Large intestine (tissue), 3 donors: Measurements from ENCODE around the gene MTSS2. TPM values are rescaled to one million over a fixed set of nuclear protein-coding genes. Genes with fewer than 3 reads are reported as not detected.

Experiments
- DNase-seq, 2 donors: peaks; one replicate each; pipeline versions ENCODE4 v3.0.0 to v3.0.0-alpha.2; 2013
- H3K27ac ChIP-seq: one replicate; pipeline ENCODE4 v1.5.1; 2013; ENCODE audit warnings: low read length
- H3K27me3 ChIP-seq: 2 replicates; pipeline ENCODE4 v1.6.1; 2013; ENCODE audit warnings: low read length; ENCODE audit not compliant: control insufficient read depth, insufficient read depth
- H3K36me3 ChIP-seq: 2 replicates; pipeline ENCODE4 v1.6.1; 2013; ENCODE audit warnings: low read length; ENCODE audit not compliant: control insufficient read depth, insufficient read depth
- H3K4me1 ChIP-seq: one replicate; pipeline ENCODE4 v1.6.1; 2013; ENCODE audit warnings: low read length; ENCODE audit not compliant: control insufficient read depth, insufficient read depth
- H3K4me3 ChIP-seq: one replicate; pipeline ENCODE4 v1.5.1; 2013; ENCODE audit warnings: low read length
- H3K9me3 ChIP-seq: one replicate; pipeline ENCODE4 v1.6.1; 2013; ENCODE audit warnings: mild to moderate bottlenecking, low read depth, low read length, moderate library complexity; ENCODE audit not compliant: control insufficient read depth
- WGBS: methylation state at CpG from one replicate; pipeline ENCODE4 v1.1.5; 2013; ENCODE audit warnings: low lambda C conversion rate; ENCODE audit not compliant: insufficient coverage; 5-methylcytosine and 5-hydroxymethylcytosine counted together
- polyA plus RNA-seq: library from polyadenylated mRNA; unstranded; fragments of 120-200 nt; gene quantifications from one replicate; pipeline ENCODE4 v1.2.1, GENCODE V29; 2013

MTSS2 gene
- polyA plus RNA-seq, 1 donor = 27.1 TPM

DNA sequence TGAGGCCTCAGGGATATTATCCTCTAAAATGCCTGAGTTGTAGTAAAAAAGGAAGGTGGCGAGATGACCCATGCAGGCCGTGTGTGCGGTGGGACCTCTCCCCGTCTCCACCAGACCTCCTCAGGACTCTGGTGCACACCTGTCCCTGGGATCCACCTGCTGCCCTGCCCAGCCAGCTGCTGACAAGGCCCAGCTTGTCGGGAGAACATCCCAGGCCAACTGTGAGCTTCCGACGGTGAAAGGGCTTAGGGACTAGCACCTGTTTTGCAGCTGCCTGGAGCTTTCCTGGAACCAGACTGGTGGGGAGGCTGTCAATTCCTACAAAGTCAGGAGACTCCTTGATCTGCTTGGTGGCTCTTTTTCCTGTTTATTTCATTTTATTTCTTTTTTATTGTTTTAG is 27.9 kb downstream of the MTSS2 start:
- H3K27me3 ChIP-seq = no peaks in the 10 kb centered on the region
- no peak for DNase-seq
- H3K4me3 ChIP-seq = no peak overlapping the region
- H3K36me3 ChIP-seq = peaks cover 26% of the 10 kb centered on the region
- WGBS = no CpG with 5 or more reads among the region's 7 CpGs
- H3K9me3 ChIP-seq = no peaks in the 10 kb centered on the region
- H3K27ac ChIP-seq = no peak overlapping the region
- H3K4me1 ChIP-seq = no peaks in the 10 kb centered on the region

DNA sequence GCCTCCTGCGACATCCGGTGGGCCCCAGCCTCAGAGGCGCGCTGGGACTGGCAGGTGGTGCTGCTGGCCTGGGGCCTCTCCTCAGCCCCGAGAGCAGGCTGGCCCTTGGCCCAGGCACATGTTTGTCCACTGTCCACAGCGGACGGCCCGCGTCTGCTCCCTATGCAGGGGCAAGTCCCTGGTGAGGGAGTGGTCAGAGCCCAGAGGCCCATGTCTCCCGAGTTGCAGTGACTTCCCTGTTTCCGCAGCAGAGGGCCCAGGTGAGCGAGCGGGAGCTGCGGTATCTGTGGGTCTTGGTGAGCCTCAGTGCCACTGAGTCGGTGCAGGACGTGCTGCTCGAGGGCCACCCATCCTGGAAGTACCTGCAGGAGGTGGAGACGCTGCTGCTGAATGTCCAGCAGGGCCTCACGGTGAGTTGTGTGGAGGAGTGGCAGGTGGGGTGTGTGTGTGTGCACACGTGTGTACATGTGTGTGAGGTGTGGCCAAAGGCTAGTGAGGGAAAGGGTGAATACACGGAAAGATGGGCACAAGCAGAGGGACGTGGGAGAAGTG is 29.1 kb downstream of the MTSS2 start:
- H3K27ac ChIP-seq = no peak overlapping the region
- H3K4me3 ChIP-seq = no peak overlapping the region
- no peaks in the 10 kb centered on the region for H3K9me3 ChIP-seq
- DNase-seq = no peak
- no peaks in the 10 kb centered on the region for H3K27me3 ChIP-seq
- peaks cover 18% of the 10 kb centered on the region for H3K36me3 ChIP-seq
- H3K4me1 ChIP-seq = no peaks in the 10 kb centered on the region
- WGBS = no CpG with 5 or more reads among the region's 22 CpGs

DNA sequence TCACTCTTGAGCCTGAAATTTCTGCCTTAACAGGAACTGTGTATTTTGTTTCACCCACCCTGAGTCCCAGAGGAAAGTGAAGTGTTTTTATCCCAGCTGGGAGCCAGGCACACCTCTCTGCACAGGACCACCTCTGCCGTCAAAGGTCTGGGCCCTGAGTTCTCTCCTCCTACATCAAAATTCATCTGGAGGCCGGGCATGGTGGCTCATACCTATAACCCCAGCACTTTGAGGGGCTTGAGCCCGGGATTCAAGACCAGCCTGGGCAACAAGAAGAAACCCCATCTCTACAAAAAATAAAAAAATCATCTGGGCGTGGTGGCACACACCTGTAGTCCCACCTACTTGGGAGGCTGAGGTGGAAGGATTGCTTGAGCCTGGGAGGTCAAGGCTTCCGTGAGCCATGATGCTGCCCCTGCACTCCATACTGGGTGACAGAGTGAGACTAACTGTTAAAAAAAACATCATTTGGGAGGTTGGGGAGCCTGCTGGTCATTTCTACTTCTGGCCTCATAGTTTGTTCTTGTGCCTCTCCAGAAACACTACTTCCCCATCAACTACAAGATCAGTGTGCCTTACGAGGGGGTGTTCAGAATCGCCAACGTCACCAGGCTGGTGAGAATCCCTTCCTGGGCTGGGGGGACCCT is 29.7 kb downstream of the MTSS2 start:
- Histone ChIP-seq H3K27ac (no peak overlapping the region), H3K36me3 (peaks cover 17% of the 10 kb centered on the region), H3K4me3 (no peak overlapping the region), H3K9me3 (no peaks in the 10 kb centered on the region), H3K27me3 (no peaks in the 10 kb centered on the region), H3K4me1 (no peaks in the 10 kb centered on the region)
- WGBS = no CpG with 5 or more reads among the region's 8 CpGs
- no peak for DNase-seq

DNA sequence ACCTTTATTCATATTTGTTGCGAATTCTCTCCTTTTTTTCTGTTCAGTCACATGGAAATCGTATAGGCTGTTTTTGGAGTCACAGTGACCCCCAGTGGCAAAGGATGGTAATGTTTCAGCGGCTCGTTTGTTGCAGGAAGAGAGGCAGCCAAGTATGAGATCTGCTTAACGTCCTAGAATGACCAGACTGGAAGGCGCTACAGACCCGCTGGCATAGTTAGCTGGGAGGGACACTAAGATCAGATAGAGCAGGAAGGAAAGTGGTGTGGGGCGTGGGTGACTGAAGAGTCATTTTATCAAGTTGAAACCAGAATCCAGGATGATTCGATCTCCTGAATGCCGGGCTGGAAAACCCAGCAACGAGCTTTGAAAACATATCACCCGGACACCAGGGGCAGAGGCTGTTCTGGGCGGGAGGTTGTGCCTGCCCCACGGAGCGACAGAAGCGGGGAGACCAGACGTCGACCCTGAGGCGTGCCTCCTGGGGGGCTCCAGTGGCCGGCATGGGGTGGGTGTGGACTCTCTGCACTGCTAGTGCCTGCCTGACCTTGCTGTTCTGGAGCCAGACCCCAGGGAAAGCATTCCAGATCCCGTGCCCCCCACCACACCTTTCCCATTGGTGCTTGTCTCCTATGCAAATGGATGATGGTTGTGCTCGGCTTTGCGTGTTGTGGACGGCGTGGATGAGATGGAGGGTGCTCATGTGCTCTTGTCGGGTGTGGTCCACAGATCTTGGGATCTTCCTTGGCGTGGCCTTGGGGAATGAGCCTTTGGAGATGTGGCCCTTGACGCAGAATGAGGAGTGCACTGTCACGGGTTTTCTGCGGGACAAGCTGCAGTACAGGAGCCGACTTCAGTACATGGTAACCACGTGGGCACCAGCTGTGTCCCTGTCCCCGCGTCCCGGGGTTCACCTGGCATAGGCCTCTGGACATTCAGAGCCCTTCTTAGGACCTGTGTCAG is 31.8 kb downstream of the MTSS2 start:
- 17% methylated on average over 2 of the region's 35 CpGs for WGBS
- peaks cover 16% of the 10 kb centered on the region for H3K36me3 ChIP-seq
- no peaks in the 10 kb centered on the region for H3K27me3 ChIP-seq
- no peak overlapping the region for H3K4me3 ChIP-seq
- no peaks in the 10 kb centered on the region for H3K9me3 ChIP-seq
- H3K27ac ChIP-seq = no peak overlapping the region
- peak; percentile 75 to 76 for DNase-seq
- H3K4me1 ChIP-seq = no peaks in the 10 kb centered on the region

DNA sequence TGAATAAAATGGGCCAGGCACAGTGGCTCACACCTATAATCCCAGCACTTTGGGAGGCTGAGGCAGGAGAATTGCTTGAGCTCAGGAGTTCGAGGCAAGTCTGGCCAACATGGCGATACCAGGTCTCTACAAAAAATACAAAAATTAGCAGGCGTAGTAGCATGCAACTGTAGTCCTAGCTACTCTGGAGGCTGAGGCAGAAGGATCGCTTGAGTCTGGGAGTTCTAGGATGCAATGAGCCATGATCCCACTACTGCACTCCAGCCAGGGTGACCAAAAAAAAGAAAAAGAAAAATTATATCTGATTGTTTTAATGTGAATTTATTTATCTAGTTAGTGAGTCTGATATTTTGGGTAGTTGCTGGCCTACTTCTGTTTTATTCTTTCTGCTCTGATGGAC is 32.4 kb downstream of the MTSS2 start:
- peaks cover 14% of the 10 kb centered on the region for H3K36me3 ChIP-seq
- WGBS = 71% methylated on average over 1 of the region's 4 CpGs
- H3K9me3 ChIP-seq = no peaks in the 10 kb centered on the region
- no peak for DNase-seq
- H3K27ac ChIP-seq = no peak overlapping the region
- no peaks in the 10 kb centered on the region for H3K27me3 ChIP-seq
- no peak overlapping the region for H3K4me3 ChIP-seq
- H3K4me1 ChIP-seq = no peaks in the 10 kb centered on the region

DNA sequence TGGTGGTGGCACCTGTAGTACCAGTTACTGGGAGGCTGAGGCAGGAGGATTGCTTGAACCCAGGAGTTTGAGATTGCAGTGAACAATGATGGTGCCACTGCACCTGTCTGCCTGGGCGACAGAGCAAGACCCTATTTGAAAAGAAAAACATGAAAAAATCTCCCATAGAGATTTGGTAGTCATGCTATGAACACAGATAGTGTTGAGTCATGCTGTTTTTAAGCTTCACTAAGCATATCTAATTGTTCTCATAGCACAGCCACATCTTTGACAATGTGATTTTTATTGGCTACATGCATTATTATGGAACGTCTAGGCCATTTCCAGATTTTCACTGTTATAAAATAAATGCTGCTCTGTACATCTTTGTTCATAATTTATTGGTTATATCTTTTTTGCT is 33.5 kb downstream of the MTSS2 start:
- 80% methylated on average over 1 of the region's 2 CpGs for WGBS
- Histone ChIP-seq H3K36me3 (peaks cover 17% of the 10 kb centered on the region), H3K9me3 (no peaks in the 10 kb centered on the region), H3K4me3 (no peak overlapping the region), H3K27ac (no peak overlapping the region), H3K4me1 (no peaks in the 10 kb centered on the region), H3K27me3 (no peaks in the 10 kb centered on the region)
- no peak for DNase-seq

DNA sequence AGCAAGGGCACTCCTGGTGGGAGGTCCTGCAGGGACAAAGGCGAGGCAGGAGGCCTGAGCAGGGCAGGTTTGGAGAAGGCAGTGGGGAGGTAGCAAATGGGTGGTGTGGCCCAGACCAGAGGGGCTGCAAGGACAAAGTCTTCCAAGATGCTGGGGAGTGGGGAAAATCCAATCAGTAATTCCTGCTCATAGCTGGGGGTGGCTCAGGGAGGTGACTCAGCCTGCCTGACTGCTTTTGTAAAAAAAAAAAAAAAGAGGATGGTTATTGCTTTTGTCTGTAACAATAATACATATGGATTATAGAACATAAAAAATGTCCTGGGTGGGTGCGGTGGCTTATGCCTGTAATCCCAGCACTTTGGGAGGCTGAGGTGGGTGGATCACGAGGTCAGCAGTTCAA is 34.3 kb downstream of the MTSS2 start:
- Histone ChIP-seq H3K27ac (no peak overlapping the region), H3K36me3 (peaks cover 17% of the 10 kb centered on the region), H3K4me3 (no peak overlapping the region), H3K9me3 (no peaks in the 10 kb centered on the region), H3K4me1 (no peaks in the 10 kb centered on the region), H3K27me3 (no peaks in the 10 kb centered on the region)
- WGBS = no CpG with 5 or more reads among the region's 3 CpGs
- no peak for DNase-seq

DNA sequence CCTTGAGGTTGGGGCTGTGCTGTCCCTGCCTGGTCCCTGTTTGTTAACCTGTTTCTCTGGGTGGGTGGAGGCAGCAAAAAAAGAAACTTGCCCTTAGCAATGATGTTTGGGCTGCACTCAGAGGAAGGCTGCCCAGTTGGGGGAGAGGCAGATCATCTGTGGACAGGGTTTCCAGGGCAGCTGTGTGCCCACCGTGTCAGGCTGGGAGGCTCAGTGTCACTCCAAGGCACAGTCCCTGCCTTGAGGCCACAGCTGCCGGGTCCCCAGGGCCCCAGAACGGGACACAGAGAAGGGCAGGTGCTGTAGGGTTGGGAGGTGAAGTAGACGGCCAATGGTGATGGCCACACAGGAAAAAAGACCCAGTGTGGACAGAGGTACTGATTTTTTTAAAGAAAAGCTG is 35.6 kb downstream of the MTSS2 start:
- Histone ChIP-seq H3K27me3 (no peaks in the 10 kb centered on the region), H3K4me3 (no peak overlapping the region), H3K27ac (no peak overlapping the region), H3K9me3 (no peaks in the 10 kb centered on the region), H3K36me3 (peaks cover 10% of the 10 kb centered on the region), H3K4me1 (no peaks in the 10 kb centered on the region)
- 80% methylated on average over 1 of the region's 4 CpGs for WGBS
- DNase-seq = no peak

DNA sequence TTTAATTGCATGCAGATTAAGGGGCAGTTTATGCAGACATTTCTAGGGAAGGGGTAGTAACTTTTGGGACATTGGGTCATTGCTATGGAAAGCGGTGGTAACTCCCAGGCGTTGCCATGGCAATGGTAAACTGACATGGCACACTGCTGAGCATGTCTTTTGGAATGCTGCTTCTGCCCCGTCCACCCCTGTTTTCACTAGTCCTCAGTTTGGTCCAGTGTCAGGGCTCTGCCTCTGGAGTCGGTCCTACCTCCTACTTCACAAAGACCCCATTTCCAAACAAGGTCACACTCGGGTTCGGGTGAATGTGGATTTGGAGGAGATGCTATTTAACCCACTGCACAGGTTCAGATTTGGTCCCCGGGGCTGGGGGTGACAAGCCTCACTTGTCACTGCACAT is 36.6 kb downstream of the MTSS2 start:
- Histone ChIP-seq H3K9me3 (no peaks in the 10 kb centered on the region), H3K4me1 (no peaks in the 10 kb centered on the region), H3K36me3 (peaks cover 10% of the 10 kb centered on the region), H3K4me3 (no peak overlapping the region), H3K27ac (no peak overlapping the region), H3K27me3 (no peaks in the 10 kb centered on the region)
- WGBS = no CpG with 5 or more reads among the region's 7 CpGs
- no peak for DNase-seq

DNA sequence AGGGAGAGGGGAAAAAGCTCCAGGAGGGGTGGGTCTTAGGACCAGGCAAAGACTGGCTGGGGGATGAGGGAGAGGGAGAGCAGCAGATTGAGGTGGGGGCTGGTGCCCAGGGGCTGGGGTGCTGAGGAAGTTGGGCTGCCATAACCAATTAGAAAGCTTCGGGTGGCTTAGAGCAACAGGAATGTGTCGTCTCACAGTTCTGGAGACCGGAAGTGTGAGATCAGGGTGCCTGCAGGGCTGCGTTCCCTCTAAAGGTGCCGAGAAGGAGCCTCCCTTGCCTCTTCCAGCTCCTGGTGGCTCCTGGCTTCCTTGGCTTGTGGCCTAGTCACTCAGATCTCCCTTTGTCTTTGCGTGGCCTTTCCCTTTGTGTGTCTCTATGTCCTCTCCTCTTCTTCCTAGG is 37.2 kb downstream of the MTSS2 start:
- no peak for DNase-seq
- no CpG with 5 or more reads among the region's 6 CpGs for WGBS
- H3K4me3 ChIP-seq = no peak overlapping the region
- no peaks in the 10 kb centered on the region for H3K9me3 ChIP-seq
- no peaks in the 10 kb centered on the region for H3K27me3 ChIP-seq
- H3K36me3 ChIP-seq = peaks cover 10% of the 10 kb centered on the region
- no peak overlapping the region for H3K27ac ChIP-seq
- H3K4me1 ChIP-seq = no peaks in the 10 kb centered on the region
